ENCODE data around the gene ABTB2. TPM values are rescaled to one million over a fixed set of nuclear protein-coding genes. Genes with fewer than 3 reads are reported as not detected.

The ABTB2 gene
- total and polyA plus RNA-seq, 2 of the 8 experiments (the other 6 are each of a cell fraction or from before 2014, with no cell fraction given): 7.7 to 10.2 TPM

DNA sequence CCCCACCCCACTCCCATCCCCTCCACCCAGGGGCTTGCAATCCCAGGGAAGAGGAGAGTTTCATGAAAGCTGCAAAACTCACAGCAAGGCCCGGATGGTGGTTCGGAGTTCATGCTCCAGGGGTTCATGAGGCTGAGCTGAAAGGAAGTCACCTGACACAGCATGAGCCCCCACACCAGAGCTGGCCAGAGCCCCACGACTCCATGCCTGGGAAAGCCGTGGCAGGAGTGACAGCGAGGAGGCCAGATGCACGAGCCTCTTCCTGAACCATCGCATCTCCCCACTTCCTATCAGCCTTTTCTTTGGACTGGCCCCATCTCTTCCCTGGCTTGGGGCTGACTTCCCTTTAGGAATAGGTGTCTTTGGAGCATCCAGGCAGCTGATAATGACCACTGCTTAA is 105.8 kb downstream of the ABTB2 start:
- Histone ChIP-seq H3K4me1 (replicated peaks in 1 of 4; ENCODE audit: control insufficient read depth in 3 of 4, insufficient read depth in 4 of 4, low read length in 3 of 4) (peaks cover 0 to 6% (median under 1%) of the 10 kb centered on the region in 4 experiments; a peak in 4 of 7 replicates), H3K23ac (ENCODE audit: insufficient read length) (no peak overlapping the region), H3K27ac (ENCODE audit: low read depth, low read length) (no peak overlapping the region), H3K36me3 (ENCODE audit: control insufficient read depth in 2 of 4, insufficient read depth in 4 of 4, low read length in 3 of 4) (no peaks in the 10 kb centered on the region), H3K9ac (replicated peaks in 1 of 4; ENCODE audit: extremely low read depth in 1 of 4, low read depth in 3 of 4, low read length in 3 of 4) (no peak overlapping the region), H3K4me3 (ENCODE audit: extremely low read depth in 1 of 4, insufficient read depth in 2 of 4, low read depth in 3 of 4, low read length in 4 of 4) (no peak overlapping the region), H2AK5ac (ENCODE audit: low read depth, low read length) (no peak overlapping the region), H3K4me2 (ENCODE audit: insufficient read depth in 1 of 2, low read depth in 2 of 2, low read length in 2 of 2) (no peak overlapping the region; a peak in 1 of 4 replicates), H4K91ac (replicated peaks; ENCODE audit: insufficient read length, low read length) (no peak overlapping the region), H2BK120ac (replicated peaks; ENCODE audit: low read depth, low read length) (no peak overlapping the region), H3K9me3 (ENCODE audit: insufficient read depth in 2 of 2, low read depth in 1 of 2, low read length in 1 of 2) (no peaks in the 10 kb centered on the region), H2BK20ac (ENCODE audit: low read length) (no peak overlapping the region), H4K5ac (ENCODE audit: insufficient read length, low read depth, low read length) (no peak overlapping the region), H2BK15ac (ENCODE audit: low read length) (0 out of 2 replicates have a peak overlapping the region, but pooled peaks have one; percentile 61), H3K23me2 (ENCODE audit: low read depth, low read length) (no peaks in the 10 kb centered on the region), H3K79me2 (ENCODE audit: control insufficient read depth in 1 of 2, insufficient read depth in 2 of 2, low read length in 2 of 2) (no peaks in the 10 kb centered on the region), H3K4ac (replicated peaks; ENCODE audit: insufficient read length, low read depth, low read length) (no peak overlapping the region), H2AFZ (ENCODE audit: low read length) (no peak overlapping the region), H3K14ac (ENCODE audit: insufficient read length) (no peak overlapping the region), H2BK12ac (ENCODE audit: low read depth, low read length) (peak overlapping the region; percentile 27; the same call in 1 of the 2 replicates), H4K8ac (ENCODE audit: extremely low read depth, insufficient read depth, low read length) (no peak overlapping the region), H3K79me1 (ENCODE audit: low read depth, low read length) (no peaks in the 10 kb centered on the region), H2BK5ac (ENCODE audit: low read depth, low read length) (no peak overlapping the region; the same call in 1 of the 2 replicates), H3K56ac (replicated peaks; ENCODE audit: insufficient read length, low read depth, low read length) (no peak overlapping the region), H3K27me3 (replicated peaks in 1 of 4; ENCODE audit: control insufficient read depth in 3 of 4, extremely low read depth in 1 of 4, insufficient read depth in 3 of 4, low read length in 3 of 4) (no peaks in the 10 kb centered on the region), H3K18ac (ENCODE audit: extremely low read depth, low read length) (no peak overlapping the region), H4K20me1 (replicated peaks in 1 of 2; ENCODE audit: control insufficient read depth in 1 of 2, insufficient read depth in 2 of 2, low read length in 2 of 2) (peaks cover 0 to 3% of the 10 kb centered on the region in 2 experiments)
- no peak for DNase-seq (ENCODE audit: low read depth in 1 of 2, low spot score in 2 of 2)
- ChIA-PET POLR2A (ENCODE audit: partially characterized antibody) (no interaction called here), CTCF (ENCODE audit: partially characterized antibody) (interaction anchor here (0.5 to 5.9 kb wide), 15 partner anchors 9 to 251 kb away, joined by 3 to 36 read pairs (median 3); partner anchors contain the start of gene ABTB2)
- 98% methylated on average over 6 of the region's 7 CpGs; no CpG with 5 or more reads in 1 of the 2 experiments for WGBS, 2 experiments (ENCODE audit: extremely low coverage in 1 of 2, insufficient coverage in 1 of 2, insufficient read length in 1 of 2, insufficient replicate concordance in 2 of 2, low coverage in 1 of 2, low lambda C conversion rate in 2 of 2, missing lambda C conversion rate in 1 of 2)
- FAIRE-seq: no peak
- TF ChIP-seq, protein P1, sequence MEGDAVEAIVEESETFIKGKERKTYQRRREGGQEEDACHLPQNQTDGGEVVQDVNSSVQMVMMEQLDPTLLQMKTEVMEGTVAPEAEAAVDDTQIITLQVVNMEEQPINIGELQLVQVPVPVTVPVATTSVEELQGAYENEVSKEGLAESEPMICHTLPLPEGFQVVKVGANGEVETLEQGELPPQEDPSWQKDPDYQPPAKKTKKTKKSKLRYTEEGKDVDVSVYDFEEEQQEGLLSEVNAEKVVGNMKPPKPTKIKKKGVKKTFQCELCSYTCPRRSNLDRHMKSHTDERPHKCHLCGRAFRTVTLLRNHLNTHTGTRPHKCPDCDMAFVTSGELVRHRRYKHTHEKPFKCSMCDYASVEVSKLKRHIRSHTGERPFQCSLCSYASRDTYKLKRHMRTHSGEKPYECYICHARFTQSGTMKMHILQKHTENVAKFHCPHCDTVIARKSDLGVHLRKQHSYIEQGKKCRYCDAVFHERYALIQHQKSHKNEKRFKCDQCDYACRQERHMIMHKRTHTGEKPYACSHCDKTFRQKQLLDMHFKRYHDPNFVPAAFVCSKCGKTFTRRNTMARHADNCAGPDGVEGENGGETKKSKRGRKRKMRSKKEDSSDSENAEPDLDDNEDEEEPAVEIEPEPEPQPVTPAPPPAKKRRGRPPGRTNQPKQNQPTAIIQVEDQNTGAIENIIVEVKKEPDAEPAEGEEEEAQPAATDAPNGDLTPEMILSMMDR (IDR thresholded peaks at IDR 0.05; ENCODE audit: control extremely low read depth in 1 of 3, insufficient read depth in 1 of 3, low read depth in 1 of 3, low read length in 3 of 3): no peak
- TF ChIP-seq KDM1A (IDR thresholded peaks at IDR 0.05; ENCODE audit: borderline replicate concordance, low read length) (no peak), TEAD4 (IDR thresholded peaks at IDR 0.05; ENCODE audit: low read depth, low read length) (no peak), CEBPB (IDR thresholded peaks at IDR 0.05; ENCODE audit: low read depth, low read length) (no peak), BRCA1 (IDR thresholded peaks at IDR 0.05; ENCODE audit: low read depth, low read length) (no peak), NANOG (IDR thresholded peaks at IDR 0.05; ENCODE audit: insufficient read depth, low read depth, low read length, poor library complexity, severe bottlenecking) (no peak), RBBP5 (IDR thresholded peaks at IDR 0.05; ENCODE audit: borderline replicate concordance, low read depth, low read length) (no peak), CBX5 (IDR thresholded peaks at IDR 0.05; ENCODE audit: low read depth, low read length) (no peak), YY1 (IDR thresholded peaks at IDR 0.05; ENCODE audit: low read depth, low read length) (no peak), POLR2AphosphoS5 (IDR thresholded peaks at IDR 0.05; ENCODE audit: low read depth, low read length) (no peak), KDM5A (IDR thresholded peaks at IDR 0.05; ENCODE audit: low read length) (no peak)
